ENCODE measurements around the gene PSMB2.
A peak's percentile ranks its signal among the peaks of the same experiment; 100 is the strongest.

Gene PSMB2

DNA sequence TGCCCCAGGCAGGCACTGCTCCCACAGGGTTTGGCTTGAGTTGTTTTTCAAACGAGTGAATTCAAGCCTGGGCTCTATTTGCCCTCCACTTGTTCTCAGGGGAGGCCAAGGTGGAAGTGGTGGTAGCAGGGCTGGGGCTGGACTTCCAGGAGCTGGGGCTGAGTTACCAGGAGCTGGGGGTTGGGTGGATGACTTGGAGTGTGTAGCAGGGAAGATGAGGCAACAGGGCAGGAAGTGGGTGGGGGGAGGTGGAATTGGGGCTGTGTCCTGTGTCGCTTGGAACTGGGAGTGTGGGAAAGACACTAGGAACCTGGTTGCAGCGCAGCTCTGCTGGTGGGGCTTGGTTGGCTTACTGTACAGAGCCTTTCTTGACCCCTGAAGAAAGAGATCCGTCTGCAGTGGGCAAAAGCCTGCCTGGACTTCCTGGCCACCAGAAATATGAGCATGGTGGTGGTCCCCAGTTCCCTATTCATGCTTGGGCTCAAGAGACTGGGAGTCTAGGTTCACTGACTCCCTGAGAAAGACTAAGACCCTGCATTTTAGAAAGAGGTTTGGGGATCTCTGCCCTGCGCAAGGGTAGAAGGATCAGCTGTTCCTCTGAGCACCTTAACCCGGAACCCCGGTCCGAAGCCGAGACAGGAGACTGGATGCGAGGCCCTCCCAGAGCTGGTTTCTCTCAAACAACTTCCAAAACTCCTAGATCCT, 65.1 kb downstream of the PSMB2 start:
- peak; percentile 74 for DNase-seq
- in situ Hi-C loops (cut with MboI; ENCODE audit: low pct_unique_long_range_greater_than_20kb, low sequenced_read_pairs): no loop called here

DNA sequence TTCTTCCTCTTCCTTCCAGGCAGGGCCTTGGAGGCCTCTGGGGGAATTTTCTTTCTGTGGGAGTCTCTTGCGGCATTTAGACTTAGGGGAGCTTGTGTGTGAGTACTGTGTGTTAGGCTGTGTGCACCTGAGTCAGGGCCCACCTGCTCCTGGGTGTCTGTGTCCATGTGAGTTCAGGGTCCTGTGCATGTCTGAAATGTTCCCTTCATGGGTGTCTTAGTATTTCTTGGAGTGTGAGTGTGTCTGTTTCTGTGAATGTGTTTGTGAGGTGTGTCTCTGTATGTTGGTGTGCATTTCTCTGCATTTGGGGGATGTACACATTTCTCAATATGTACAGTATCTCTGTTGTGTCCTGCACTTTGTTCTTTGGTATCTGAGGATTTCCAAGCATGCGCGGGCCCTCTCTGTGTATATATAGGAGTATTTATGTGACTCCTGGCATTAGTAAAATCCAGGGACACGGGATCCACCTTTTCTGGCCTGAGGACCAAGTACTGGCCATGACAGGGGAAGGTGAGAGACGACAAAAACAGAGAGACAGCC, 65.8 kb downstream of the PSMB2 start:
- DNase-seq: no peak

DNA sequence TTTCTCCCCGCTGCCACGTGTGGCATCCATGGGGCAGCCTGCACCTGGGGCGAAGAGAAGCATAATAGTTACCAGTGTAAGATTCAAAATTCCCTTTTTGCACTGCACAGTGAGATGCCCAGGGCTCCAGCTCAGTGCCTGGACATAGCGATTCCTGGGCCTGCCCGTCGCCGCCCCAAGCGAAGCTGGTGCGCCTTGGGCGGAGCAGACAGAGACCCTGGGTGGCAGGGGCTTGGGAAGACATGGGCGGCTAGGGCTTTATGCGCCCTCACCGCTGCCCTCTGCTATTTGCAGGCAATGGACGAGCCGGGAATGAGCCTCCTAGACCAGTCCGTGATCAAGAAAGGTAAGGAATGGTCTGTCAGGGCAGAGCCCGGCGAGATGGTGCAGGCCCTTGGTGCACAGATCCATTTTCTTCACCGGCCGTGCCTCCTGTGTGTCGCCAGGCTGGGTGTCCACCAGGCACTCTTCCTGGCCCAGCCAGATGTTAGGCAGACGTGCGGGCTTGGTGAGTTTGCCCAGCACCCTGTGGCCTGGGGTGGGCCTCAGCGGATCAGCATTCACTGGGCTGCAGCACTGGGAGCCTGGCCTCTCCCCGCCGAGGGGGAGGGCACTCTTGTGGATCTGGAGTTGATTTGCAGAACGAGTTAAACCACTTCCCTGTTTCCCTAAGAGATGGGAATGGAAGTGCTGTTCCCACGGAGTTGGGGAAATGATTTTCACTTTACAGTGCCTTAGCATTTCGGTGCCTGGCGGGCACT, 66.5 kb downstream of the PSMB2 start:
- in situ Hi-C loops (cut with MboI; ENCODE audit: low pct_unique_long_range_greater_than_20kb, low sequenced_read_pairs): no loop called here
- peak; percentile 30 for DNase-seq

More for the DNA sequence above, 65.8 kb downstream of the PSMB2 start:
- in situ Hi-C loops (cut with MboI; ENCODE audit: low pct_unique_long_range_greater_than_20kb, low sequenced_read_pairs): no loop called here

DNA sequence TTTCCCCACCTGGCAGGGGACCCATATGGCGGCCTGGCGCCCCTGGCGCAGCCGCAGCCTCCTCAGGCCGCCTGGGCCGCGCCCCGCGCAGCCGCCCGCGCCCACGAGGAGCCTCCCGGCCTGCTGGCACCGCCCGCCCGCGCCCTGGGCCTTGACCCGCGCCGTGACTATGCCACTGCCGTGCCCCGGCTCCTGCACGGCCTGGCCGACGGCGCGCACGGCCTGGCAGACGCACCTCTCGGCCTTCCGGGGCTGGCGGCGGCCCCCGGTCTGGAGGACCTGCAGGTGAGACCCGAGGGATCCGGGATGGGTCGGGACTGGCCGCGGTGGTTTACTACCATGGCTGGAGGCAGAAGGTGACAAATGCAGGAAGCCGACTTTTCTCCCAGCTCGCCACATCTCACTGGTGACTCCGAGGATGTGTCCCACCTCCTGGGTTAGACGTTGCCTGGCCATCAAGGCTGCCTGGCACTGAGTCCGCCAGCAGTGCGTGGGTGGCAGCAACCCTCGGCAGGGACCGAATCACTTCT, 67.1 kb downstream of the PSMB2 start:
- no peak for DNase-seq
- in situ Hi-C loops (cut with MboI; ENCODE audit: low pct_unique_long_range_greater_than_20kb, low sequenced_read_pairs): no loop called here

DNA sequence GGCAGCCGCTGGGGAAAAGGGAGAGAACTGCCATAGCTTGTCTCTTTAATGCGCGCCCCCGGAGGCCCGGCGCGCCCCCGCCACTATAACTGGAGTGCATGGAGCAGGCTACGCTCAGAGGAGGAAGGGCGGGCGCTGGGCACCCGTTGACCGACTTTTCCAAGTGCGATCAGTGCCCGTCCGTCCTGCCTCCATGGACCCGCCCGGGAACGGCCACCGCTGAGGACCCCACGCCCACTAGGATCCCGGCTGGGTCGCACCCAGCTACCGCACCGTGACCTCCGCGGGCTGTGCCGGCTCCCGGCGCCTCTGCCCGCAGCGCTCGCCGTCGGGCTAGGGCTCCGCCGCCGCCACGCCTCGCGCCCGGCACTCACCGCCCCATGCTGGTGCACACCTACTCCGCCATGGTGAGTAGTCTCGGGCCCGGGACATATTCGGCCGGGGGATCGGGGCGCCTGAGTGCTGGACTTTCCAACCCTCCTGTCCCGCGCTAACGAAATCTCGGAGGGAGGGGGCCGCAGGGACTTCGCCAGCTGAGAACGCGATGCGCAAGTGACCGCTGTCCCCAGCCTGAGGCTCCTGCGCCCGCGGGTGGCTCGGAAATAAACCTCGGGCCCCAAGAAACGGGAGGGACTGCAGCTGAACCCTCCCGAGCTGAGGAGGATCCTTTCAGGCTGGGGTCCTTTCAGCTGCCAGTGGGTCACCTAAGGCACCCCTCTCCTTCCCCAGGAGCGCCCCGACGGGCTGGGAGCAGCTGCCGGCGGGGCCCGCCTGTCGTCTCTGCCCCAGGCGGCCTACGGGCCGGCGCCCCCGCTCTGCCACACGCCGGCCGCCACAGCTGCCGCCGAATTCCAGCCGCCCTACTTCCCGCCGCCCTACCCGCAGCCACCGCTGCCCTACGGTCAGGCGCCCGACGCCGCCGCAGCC, 67.9 kb downstream of the PSMB2 start, which contains the start of gene TFAP2E:
Gene TFAP2E (plus strand): TSS at position 117 of the 927 bp plus-strand sequence. CDS start 264 bp downstream, at position 381.
- in situ Hi-C loops (cut with MboI; ENCODE audit: low pct_unique_long_range_greater_than_20kb, low sequenced_read_pairs): no loop called here

DNA sequence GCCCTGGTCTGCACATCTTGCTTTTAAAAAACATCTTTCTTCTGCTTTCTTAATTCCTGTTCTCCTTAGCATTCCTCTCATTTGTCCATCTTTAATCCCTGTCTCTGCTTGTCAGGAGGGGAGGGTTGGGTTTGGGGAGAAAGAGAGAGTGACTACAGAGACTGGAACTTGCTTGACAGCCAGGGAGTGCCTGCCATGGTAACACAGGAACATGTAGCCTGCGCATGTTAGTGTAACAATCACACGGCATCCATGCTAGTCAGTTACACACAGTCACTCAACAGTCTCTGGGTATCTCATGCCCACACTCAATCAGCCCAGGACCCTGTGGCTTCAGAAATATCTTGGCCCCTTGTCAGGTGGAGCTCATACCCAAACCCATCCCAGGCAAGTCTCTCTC, 69.0 kb downstream of the PSMB2 start:
- in situ Hi-C loops (cut with MboI; ENCODE audit: low pct_unique_long_range_greater_than_20kb, low sequenced_read_pairs): no loop called here
- DNase-seq: no peak

More for the DNA sequence above, 67.9 kb downstream of the PSMB2 start, which contains the start of gene TFAP2E:
- DNase-seq: no peak

DNA sequence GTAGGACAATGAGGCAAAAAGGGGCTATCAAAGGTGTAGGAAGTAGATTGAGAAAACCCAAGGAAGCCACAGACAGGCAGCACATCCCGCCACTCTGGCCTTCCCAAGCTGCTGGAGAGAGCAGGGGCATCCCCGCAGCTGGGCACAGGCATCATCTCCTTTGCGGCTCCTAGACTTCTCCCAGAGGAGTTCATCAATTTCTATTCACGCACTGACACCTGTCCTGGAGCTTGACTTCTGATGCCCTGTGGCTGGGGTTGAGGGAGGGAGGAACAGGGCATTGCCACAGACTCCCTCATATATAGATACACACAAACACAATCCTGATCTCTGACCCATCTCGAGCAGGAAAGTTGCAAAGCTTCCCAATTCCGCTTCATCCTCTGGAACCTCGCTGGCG, 70.1 kb downstream of the PSMB2 start:
- DNase-seq: no peak

DNA sequence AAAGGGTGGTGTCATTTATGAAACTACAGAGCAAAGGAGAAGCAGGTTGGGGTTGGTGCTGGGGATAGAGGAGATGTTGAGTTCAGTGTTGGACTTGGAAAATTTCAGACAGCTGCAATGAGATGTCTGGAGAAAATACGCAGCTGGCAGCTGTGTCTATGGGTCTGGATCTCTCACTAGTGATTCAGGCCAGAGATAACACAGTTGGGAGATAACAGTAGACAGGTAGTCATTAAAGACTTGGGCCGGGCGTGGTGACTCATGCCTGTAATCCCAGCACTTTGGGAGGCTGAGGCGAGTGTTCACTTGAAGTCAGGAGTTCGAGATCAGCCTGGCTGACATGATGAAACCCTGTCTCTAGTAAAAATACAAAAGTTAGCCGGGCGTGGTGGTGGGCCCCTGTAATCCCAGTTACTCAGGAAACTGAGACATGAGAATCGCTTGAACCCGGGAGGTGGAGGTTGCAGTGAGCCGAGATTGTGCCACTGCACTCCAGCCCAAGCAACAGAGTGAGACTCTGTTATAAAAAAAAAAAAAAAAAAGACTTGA, 70.7 kb downstream of the PSMB2 start:
- DNase-seq: no peak
- in situ Hi-C loops (cut with MboI; ENCODE audit: low pct_unique_long_range_greater_than_20kb, low sequenced_read_pairs): no loop called here

More for the DNA sequence above, 70.1 kb downstream of the PSMB2 start:
- in situ Hi-C loops (cut with MboI; ENCODE audit: low pct_unique_long_range_greater_than_20kb, low sequenced_read_pairs): no loop called here

DNA sequence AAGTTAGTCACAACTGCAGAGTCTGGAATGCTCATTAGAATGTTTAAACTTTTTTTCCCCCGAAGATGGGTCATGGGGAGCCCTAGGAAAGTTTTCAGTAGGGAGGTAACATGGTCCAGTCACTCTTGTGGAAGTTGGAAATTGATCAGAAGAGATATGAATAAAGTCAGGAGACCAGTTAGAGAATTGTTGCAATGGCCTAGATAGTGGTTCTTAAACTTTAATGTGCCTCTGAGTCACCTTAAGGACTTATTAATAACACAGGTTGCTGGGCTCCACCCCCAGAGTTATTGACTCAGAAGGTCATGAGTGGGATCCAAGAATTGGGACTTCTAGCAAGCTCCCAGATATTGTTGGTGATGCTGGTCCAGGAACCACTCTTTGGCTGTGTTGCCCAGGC, 71.4 kb downstream of the PSMB2 start:
- DNase-seq: no peak
- in situ Hi-C loops (cut with MboI; ENCODE audit: low pct_unique_long_range_greater_than_20kb, low sequenced_read_pairs): loop anchor here (10.0 kb wide), 1 partner anchor 145 kb away; the partner anchor contains the start of gene C1orf216

DNA sequence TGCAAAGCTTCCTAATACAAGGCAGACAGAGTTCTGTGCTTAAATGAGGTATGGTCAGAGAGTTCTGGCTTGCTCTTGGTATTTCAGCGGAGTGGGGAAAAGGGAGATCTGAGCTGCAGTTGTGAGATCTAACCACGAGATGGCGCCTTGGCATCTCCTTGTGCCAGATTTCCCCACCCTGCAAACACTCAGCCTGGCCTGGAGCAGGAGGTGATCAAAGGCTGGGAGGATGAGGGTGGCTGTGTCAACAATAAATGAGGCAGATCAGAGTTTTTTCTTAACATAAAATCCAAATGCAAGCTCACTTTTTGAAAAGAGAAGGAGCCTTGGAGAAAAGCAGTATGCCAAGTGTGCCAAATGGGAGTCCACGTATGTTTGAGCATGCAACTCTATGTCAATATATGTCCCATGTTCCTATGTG, 72.3 kb downstream of the PSMB2 start:
- peak; percentile 92 for DNase-seq
- in situ Hi-C loops (cut with MboI; ENCODE audit: low pct_unique_long_range_greater_than_20kb, low sequenced_read_pairs): loop anchor here (10.0 kb wide), 1 partner anchor 146 kb away; the partner anchor contains the start of gene C1orf216

DNA sequence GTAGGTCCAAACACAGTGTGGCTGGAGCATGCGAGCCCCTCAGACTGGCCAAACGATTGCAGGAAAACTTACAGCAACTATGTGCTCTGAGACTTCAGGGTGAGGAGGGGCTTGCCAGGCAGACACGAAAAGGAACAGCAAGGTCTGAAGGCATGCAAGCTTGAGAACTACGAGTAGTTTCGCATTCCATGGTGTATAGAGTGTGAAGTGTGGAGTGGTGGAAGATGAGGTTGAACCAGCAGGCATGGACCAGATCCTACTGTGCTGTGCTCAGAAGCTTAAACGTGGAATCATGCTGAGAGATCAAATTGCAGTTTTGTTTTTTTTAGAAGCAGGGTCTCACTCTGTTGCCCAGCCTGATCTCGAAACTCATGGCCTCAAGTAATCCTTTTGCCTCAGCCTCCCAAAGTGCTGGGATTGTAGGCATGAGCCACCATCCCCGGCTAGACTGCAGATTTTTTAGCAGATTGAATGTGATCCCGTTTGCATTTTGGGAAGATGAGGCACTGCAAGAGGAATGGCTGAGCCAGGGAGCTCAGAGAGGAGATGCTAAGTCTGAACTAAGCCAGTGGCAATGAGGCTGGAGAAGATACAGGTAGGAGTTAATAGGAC, 73.3 kb downstream of the PSMB2 start:
- in situ Hi-C loops (cut with MboI; ENCODE audit: low pct_unique_long_range_greater_than_20kb, low sequenced_read_pairs): loop anchor here (10.0 kb wide), 1 partner anchor 147 kb away; the partner anchor contains the start of gene C1orf216
- DNase-seq: no peak

DNA sequence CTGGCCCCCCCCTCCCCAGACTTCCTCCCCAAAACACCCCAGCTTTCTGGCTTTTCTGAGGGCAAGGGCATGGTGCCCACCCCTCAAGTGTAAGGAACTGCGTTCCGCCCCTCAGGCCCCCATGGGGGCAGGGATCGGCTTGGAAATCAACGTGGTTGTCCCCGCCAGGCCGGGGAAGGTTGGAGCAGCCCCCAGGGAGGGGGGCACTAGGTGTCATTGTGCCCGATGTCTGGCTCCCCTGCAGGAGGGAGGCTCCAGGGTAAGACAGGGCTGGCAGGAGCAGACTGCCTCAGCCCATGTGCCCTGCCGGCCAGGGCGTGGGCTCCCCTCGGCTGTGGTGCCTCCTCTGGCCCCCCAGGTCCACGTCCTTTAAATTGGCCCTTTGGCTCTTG, 75.6 kb downstream of the PSMB2 start:
- DNase-seq: no peak
- in situ Hi-C loops (cut with MboI; ENCODE audit: low pct_unique_long_range_greater_than_20kb, low sequenced_read_pairs): loop anchor here (10.0 kb wide), 1 partner anchor 149 kb away; the partner anchor contains the start of gene C1orf216

DNA sequence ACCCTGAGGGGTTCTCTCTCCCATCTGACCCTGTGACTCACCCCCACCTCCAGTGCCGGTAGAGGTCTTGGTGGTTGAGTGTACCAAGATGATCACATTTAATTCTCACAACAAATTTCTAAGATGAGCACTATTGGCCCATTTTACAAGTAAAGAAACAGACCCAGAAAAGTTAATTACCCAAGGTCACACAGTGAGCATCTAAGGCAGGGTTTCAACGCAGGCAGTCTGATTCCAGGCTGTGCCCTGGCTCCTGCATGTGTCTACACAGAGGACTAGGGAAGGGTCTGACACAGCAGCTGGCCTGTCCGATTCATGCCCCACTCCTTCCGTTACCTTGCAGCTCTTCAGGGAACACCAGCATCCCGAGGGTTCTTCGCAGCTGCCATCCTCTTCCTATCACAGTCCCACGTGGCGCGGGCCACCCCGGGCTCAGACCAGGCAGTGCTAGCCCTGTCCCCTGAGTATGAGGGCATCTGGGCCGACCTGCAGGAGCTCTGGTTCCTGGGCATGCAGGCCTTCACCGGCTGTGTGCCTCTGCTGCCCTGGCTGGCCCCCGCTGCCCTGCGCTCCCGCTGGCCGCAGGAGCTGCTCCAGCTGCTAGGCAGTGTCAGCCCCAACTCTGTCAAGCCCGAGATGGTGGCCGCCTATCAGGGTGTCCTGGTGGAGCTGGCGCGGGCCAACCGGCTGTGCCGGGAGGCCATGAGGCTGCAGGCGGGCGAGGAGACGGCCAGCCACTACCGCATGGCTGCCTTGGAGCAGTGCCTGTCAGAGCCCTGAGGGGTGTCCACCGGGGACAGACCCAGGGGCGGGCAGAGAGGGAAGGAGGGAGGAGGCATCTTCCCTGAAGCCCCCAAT, 76.2 kb downstream of the PSMB2 start:
- in situ Hi-C loops (cut with MboI; ENCODE audit: low pct_unique_long_range_greater_than_20kb, low sequenced_read_pairs): loop anchor here (10.0 kb wide), 1 partner anchor 150 kb away; the partner anchor contains the start of gene C1orf216
- DNase-seq: no peak

DNA sequence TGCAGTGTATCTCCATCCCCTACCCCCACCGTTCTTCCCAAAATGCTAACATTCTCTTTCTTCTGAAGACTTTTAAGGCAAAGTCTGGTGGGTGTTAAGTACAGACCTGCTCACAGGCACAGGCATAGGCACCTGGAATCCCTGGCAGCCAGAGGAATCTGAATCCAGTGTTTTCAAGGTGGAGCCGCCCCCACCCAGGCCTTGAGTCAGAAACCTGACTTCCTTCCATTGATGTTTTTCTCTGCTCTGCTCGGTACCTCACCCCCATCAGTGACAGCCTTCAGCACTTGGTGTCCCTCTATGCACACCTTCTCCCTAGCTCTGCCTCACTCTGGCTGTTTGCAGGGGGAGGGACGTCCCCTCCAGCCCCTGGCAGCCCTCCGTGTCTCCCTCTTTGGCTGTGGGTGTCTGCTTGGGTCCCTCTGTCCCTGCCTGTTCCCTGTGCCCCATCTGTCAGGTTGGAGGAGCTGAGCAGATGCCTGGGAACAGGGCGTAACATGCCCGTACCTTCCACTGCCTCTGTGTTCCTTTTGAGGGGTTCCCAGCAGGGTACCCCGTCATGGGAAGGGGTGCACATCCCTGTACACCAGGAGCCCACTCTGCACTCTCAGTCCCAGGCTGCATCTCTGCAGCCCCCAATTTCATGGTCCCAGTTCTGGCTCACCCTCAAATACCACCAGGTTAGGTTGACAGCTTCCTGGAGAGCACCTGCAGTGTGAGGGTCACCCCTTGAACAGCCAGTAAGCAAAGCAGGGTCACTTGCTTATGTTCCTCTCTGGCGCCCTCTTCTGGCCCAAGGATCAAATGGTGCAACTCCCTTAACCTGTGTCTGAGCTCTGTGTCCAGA, 77.1 kb downstream of the PSMB2 start:
- in situ Hi-C loops (cut with MboI; ENCODE audit: low pct_unique_long_range_greater_than_20kb, low sequenced_read_pairs): loop anchor here (10.0 kb wide), 1 partner anchor 151 kb away; the partner anchor contains the start of gene C1orf216
- DNase-seq: peak; percentile 62

DNA sequence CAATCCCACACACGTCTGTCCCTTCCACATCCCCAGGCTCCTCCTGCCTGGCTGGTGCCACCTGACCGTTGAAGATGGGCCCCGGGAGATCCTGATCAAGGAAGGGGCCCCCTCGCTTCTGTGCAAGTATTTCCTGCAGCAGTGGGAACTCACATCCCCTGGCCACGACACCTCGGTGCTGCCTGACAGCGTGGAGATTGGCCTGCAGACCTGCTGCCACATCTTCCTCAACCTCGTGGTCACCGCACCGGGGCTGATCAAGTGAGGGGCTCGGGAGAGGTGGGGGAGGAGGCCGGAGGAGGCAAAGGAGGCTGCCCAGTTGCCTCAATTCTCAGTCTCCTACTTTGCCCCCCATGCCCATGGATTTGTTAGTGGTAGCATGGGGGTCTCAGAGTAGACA, 78.2 kb downstream of the PSMB2 start:
- DNase-seq: no peak

More for the DNA sequence above, 78.2 kb downstream of the PSMB2 start:
- in situ Hi-C loops (cut with MboI; ENCODE audit: low pct_unique_long_range_greater_than_20kb, low sequenced_read_pairs): loop anchor here (10.0 kb wide), 1 partner anchor 152 kb away; the partner anchor contains the start of gene C1orf216

Measured in KBM-7 (cell line).